Heart left ventricle (tissue), 16 donors: ENCODE measurements around the gene DLGAP1. TPM values are rescaled to one million over a fixed set of nuclear protein-coding genes. Genes with fewer than 3 reads are reported as not detected.

ENCODE experiments used
- ATAC-seq, 4 donors: fragments of 200-7000 bp; cut with Tn5 transposase; one replicate each; pipeline ENCODE4 v1.9.1; 2020 to 2022; ENCODE audit warnings: moderate library complexity in 4 of 4, mild to moderate bottlenecking in 3 of 4, moderate number of reproducible peaks in 1 of 4
- DNase-seq, 5 donors: peaks; one replicate each; pipeline ENCODE4 v3.0.0-alpha.2; 2020
- H3K27ac ChIP-seq, 12 donors: fragments of 200-600 bp; sonication (generic) in 4 of 12; one replicate each; pipeline versions ENCODE4 v1.5.0 to v1.8.0; 2016 to 2022; ENCODE audit warnings: mild to moderate bottlenecking in 2 of 12
- H3K27me3 ChIP-seq, 9 donors: fragments of 200-600 bp; sonication (generic) in 2 of 9; one replicate each; pipeline versions ENCODE4 v1.5.1 to v1.8.0; 2016 to 2022; ENCODE audit warnings: mild to moderate bottlenecking in 3 of 9
- H3K36me3 ChIP-seq, 9 donors: fragments of 200-600 bp; sonication (generic) in 2 of 9; one replicate each; pipeline versions ENCODE4 v1.5.0 to v1.8.0; 2018 to 2022; ENCODE audit warnings: mild to moderate bottlenecking in 2 of 9
- H3K4me1 ChIP-seq, 12 donors: fragments of 200-600 bp; sonication (generic) in 4 of 12; one replicate each; pipeline versions ENCODE4 v1.5.0 to v1.8.0; 2016 to 2022; ENCODE audit warnings: mild to moderate bottlenecking in 3 of 12
- H3K4me3 ChIP-seq, 12 donors: fragments of 200-600 bp; sonication (generic) in 4 of 12; one replicate each; pipeline versions ENCODE4 v1.5.0 to v1.8.0; 2017 to 2022; ENCODE audit warnings: mild to moderate bottlenecking in 9 of 12, moderate library complexity in 4 of 12
- H3K9me3 ChIP-seq, 12 donors: fragments of 200-600 bp; sonication (generic) in 4 of 12; one replicate each; pipeline versions ENCODE4 v1.5.0 to v1.8.0; 2016 to 2022; ENCODE audit warnings: mild to moderate bottlenecking in 1 of 12
- POLR2A ChIP-seq, 2 donors: fragments of 450-650 bp; IDR thresholded peaks; one replicate each; pipeline ENCODE4 v1.6.1; 2017; ENCODE audit warnings: antibody characterized with exemption in 2 of 2, mild to moderate bottlenecking in 2 of 2, moderate library complexity in 2 of 2
- WGBS, 4 donors: extraction: QIAGEN DNeasy Blood & Tissue Kit in 2 of 4; methylation state at CpG; one replicate each; pipeline versions ENCODE4 v1.1.5 to v1.1.7; 2013 to 2018; 5-methylcytosine and 5-hydroxymethylcytosine counted together
- intact Hi-C, 10 donors: fragments of 100-400 bp; cut with DNase I; formaldehyde crosslinking; loops; one replicate each; pipeline versions ENCODE4 v1.11.1 to v1.14.2; 2022
- polyA plus RNA-seq, 2 donors: library from polyadenylated mRNA; stranded (reverse); fragments of 200-250 nt; gene quantifications; one replicate each; pipeline ENCODE4 v1.2.3, GENCODE V29; 2013
- total RNA-seq, 9 donors: library from RNA; depleted of rRNA in 2 of 9; stranded (reverse); fragments of >200 nt in 2 of 9; fragmentation: NEBNext Ultra II Directional in 3 of 9; extraction: Animal tissue kit (Norgen Biotek cat#: 25700) in 3 of 9; gene quantifications; one replicate each; pipeline versions ENCODE4 v1.1.0 to v1.2.4, GENCODE V29; 2016 to 2023
- TF ChIP-seq, protein P1 (sequence below), 12 donors: fragments of 200-600 bp; sonication (generic) in 4 of 12; IDR thresholded peaks; one replicate each; pipeline versions ENCODE4 v1.5.0 to v1.8.0; 2018 to 2022; ENCODE audit warnings: antibody characterized with exemption in 12 of 12, mild to moderate bottlenecking in 5 of 12
- donor health status: ischemic (EF 13 %, LVEDD 7.1; RV severe dilation, severe dysfunction).
- donor health status: healthy with polysubstance abuse.
- donor health status: DM: no; HTN: yes; CAD: no.
- donor health status: DM: no; HTN: no; CAD: no.
- donor health status: ischemic (EF 25% LVEDD 6.9; RV normal size, moderate dysfunction).
- donor health status: ischemic (EF 25% LVEDD 5.7; RV mildly dilated, moderate dysfunction).
- donor health status: healthy.
- donor health status: DM: yes; HTN: yes; CAD: no.
- donor health status: ischemic (EF 35%, LVEDD 5.7; RV mildly dilated, moderate dysfunction).
- donor health status: nonischemic (EF 11% LVEDD 7.7; RV severe dilation, severe dysfunction).
- donor health status: DM: yes; HTN: yes; CAD: no.
- donor health status: PGD.
- donor health status: ischemic (EF 29% LVEDD 5.4; RV normal size, mild dysfunction).
- donor health status: nonischemic (EF 23%, LVEDD 6.1; RV moderate dilation, normal function).

Gene DLGAP1
- total and polyA plus RNA-seq, 11 donors, result 0.10 to 5.5 (median 0.40) TPM; not detected in 1

DNA sequence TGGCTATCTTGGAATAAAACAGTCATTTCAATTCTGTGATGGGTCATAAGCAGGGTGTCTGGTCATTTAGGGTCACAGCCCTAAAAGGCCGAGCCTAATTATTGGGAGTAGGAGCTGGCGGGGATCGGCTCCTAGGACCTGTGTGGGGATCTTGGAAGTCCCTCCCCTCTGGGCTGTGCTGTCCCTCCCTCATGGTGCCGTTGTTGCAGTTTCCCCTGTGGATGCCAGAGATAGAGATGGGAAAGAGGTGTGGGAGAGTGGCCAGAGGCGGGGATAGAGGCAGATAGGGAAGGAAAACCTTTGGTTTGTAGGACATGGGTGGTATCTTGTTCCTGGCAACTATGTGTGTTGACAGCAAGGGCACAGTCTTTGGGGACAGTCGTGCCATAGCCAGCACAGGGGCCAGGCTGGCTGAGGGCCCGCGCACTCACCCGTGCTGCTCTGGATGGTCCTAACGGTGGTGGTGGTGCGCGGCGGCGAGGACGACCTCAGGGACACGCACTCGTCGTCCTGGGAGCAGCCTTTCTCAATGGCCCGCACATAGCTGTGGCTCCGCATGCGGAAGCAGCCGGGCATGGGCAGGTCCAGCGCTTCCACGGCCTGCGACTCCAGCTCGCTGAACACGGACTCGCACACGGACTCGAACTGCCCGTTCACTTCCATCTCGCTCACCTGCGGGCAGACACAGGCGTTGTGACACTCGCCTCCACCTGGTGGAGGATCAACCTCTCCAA is 726.2 kb downstream of the DLGAP1 start:
- intact Hi-C loops, result no loop called here
- ATAC-seq, result no peak

DNA sequence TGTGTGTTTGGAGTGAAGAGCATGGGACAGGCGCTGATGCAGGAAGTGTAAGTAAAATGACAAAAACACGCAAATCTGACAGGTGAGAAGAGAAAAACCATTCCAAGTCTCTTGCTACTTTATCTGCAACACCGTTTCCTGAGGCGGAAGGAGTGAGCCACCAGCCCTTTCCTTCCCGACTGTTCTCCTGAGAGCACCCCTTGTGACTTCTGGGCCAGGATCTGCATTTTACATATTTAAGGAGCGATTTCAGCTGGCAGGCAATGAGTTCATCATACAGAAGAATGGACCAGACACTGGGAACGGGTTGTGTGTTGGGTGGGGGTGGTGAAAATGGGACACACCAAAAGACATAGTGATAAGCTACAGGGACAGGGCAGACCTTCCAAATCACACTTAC is 727.8 kb downstream of the DLGAP1 start:
- DNase-seq (no peak), ATAC-seq (no peak)
- Histone ChIP-seq H3K4me1 (peaks cover 0 to 32% (median 0%) of the 10 kb centered on the region in 12 donors), H3K27me3 (no peaks in the 10 kb centered on the region), H3K36me3 (no peaks in the 10 kb centered on the region), H3K27ac (no peak overlapping the region), H3K9me3 (no peaks in the 10 kb centered on the region), H3K4me3 (no peak overlapping the region)
- intact Hi-C loops, result no loop called here
- TF ChIP-seq, protein P1, sequence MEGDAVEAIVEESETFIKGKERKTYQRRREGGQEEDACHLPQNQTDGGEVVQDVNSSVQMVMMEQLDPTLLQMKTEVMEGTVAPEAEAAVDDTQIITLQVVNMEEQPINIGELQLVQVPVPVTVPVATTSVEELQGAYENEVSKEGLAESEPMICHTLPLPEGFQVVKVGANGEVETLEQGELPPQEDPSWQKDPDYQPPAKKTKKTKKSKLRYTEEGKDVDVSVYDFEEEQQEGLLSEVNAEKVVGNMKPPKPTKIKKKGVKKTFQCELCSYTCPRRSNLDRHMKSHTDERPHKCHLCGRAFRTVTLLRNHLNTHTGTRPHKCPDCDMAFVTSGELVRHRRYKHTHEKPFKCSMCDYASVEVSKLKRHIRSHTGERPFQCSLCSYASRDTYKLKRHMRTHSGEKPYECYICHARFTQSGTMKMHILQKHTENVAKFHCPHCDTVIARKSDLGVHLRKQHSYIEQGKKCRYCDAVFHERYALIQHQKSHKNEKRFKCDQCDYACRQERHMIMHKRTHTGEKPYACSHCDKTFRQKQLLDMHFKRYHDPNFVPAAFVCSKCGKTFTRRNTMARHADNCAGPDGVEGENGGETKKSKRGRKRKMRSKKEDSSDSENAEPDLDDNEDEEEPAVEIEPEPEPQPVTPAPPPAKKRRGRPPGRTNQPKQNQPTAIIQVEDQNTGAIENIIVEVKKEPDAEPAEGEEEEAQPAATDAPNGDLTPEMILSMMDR (IDR thresholded peaks at IDR 0.05), result no peak
- TF ChIP-seq POLR2A (IDR thresholded peaks at IDR 0.05), result no peak
- WGBS, 4 donors, result 35 to 57% (median 50%) methylated on average over 7 of the region's 7 CpGs

More for the DNA sequence above, 726.2 kb downstream of the DLGAP1 start:
- peak in 1 of 5 donors; percentile 67 for DNase-seq
- Histone ChIP-seq H3K36me3 (no peaks in the 10 kb centered on the region), H3K4me3 (no peak overlapping the region), H3K27me3 (no peaks in the 10 kb centered on the region), H3K27ac (no peak overlapping the region), H3K9me3 (no peaks in the 10 kb centered on the region), H3K4me1 (peaks cover 0 to 18% (median 0%) of the 10 kb centered on the region in 12 donors)
- no peak for TF ChIP-seq POLR2A (IDR thresholded peaks at IDR 0.05)
- TF ChIP-seq, protein P1 (IDR thresholded peaks at IDR 0.05), result no peak
- WGBS, 4 donors, result 95 to 96% (median 96%) methylated on average over 35 of the region's 35 CpGs

DNA sequence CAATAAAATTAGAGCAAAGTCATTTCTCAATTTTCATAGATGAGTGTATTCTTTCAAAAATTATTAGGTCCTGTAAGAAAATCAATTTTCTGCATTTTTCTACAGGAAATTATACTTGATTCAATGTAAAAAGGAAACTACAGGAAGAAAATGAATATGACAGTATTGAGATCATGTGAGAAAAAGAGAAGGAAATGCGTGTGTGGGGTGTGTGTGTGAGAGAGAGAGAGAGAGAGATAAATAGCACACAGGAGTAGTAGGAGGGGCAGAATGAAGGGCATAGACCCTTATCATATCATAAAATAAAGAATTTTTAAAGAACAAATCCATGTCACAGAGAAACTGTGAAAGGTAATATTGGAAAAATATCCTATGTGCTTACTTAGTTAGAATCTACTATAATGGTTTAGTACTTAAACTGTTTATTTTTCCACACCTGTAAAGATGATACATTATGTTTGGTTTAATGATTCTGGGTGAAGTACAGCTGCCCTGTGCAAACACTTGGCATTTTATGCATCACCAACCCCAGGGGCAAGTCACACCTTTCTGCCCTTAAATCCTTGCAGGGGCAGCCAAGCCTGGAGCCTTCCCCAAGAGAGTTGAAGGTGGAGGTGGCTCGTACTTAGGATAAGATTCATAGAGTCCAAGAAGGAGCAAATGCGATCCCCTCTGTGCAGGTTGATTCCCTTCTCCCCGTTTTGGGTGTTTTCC is 728.7 kb downstream of the DLGAP1 start:
- H3K4me3 ChIP-seq, result no peak overlapping the region
- WGBS, 4 donors, result 72 to 79% (median 75%) methylated on average over 4 of the region's 4 CpGs
- H3K27ac ChIP-seq, result peak overlapping the region in 1 of 12 donors; percentile 80
- peaks cover 0 to 38% (median 0%) of the 10 kb centered on the region in 12 donors for H3K4me1 ChIP-seq
- H3K9me3 ChIP-seq, result no peaks in the 10 kb centered on the region
- TF ChIP-seq, protein P1 (IDR thresholded peaks at IDR 0.05), result no peak
- TF ChIP-seq POLR2A (IDR thresholded peaks at IDR 0.05), result no peak
- ATAC-seq (peak in 1 of 4 donors; percentile 61), DNase-seq (no peak)
- intact Hi-C loops, result no loop called here
- no peaks in the 10 kb centered on the region for H3K36me3 ChIP-seq
- no peaks in the 10 kb centered on the region for H3K27me3 ChIP-seq

DNA sequence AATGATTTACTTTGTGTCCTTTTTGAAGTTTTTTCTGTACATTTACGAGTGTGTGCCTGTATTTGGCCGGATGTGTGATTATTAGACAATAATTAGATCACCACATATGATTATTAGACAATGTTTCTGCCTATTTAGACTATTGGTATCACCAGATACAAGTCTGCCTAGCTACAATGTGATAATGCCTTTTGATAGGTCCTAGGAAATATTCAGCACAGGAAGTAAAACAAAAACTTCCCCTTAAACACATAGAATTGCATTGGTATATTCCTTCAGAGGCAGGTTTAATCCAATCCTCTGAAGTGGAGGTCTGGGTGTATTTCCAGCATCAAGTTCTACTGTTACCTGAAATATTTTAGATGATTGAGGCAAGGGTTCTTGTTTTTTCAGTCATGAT is 730.0 kb downstream of the DLGAP1 start:
- ATAC-seq, result no peak

More for the DNA sequence above, 730.0 kb downstream of the DLGAP1 start:
- H3K4me3 ChIP-seq, result no peak overlapping the region
- no peak for DNase-seq
- peak overlapping the region in 1 of 12 donors; percentile 80 for H3K27ac ChIP-seq
- intact Hi-C loops, result no loop called here
- no peaks in the 10 kb centered on the region for H3K27me3 ChIP-seq
- 75 to 81% (median 78%) methylated on average over 2 of the region's 2 CpGs for WGBS, 4 donors
- TF ChIP-seq, protein P1 (IDR thresholded peaks at IDR 0.05), result no peak
- TF ChIP-seq POLR2A (IDR thresholded peaks at IDR 0.05), result no peak
- no peaks in the 10 kb centered on the region for H3K36me3 ChIP-seq
- H3K4me1 ChIP-seq, result peaks cover 0 to 38% (median 0%) of the 10 kb centered on the region in 12 donors
- no peaks in the 10 kb centered on the region for H3K9me3 ChIP-seq
